NCI-H1694 (cell line): ENCODE measurements around the gene EGFL8.
"Not testable (repeated sequence)": the region's sequence is repeated elsewhere in the genome, so short reads cannot be mapped to it uniquely, and the experiment has no call there.

ENCODE experiments used
- DNase-seq: peaks from one replicate; lab custom pipeline; 2025; lab: John Stamatoyannopoulos, UW

EGFL8 gene

DNA sequence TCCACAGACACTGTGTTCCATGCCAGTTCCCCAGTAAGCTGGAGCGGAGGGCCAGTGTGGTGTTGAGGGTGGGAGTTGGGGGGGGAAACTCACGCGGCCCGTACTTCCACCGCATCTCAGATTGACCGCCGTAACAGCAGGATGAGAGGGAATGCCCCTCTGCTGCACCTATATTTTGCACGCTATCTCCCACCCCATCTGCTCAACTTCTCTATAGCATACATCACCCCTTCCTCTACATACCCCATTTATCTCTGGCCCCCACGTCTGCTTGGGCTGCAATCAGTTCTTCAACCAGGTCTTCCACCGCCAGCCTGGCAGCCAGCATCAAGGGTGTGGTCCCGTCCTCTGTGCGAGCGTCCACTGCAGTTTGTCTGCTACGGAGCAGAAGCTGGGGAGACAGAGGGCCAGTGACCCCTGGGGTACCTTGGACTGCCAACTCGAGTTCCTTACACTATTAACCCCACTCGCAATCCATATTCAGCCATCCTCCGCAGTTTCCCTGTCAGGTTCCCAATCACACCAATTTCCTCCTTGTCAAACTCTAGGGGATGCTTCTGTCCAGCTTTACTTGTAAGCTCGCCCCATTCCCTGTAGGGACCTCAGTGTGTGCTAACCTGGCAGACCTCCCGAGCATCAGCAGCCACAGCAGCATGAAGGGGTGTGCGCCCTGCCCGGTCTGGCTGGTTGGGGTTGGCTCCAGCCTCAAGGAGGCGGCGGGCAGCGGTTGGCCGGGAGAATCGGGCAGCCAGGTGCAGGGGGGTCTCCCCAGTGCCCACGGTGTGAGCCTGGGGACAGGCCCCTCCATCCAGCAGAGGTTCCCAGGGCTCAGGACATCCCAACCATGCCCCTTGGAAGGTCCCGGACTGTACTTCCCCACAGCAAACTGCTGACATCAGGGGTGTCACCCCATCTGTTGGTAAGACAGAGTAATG lies 32.6 kb downstream of the EGFL8 start:
- no peak for DNase-seq

DNA sequence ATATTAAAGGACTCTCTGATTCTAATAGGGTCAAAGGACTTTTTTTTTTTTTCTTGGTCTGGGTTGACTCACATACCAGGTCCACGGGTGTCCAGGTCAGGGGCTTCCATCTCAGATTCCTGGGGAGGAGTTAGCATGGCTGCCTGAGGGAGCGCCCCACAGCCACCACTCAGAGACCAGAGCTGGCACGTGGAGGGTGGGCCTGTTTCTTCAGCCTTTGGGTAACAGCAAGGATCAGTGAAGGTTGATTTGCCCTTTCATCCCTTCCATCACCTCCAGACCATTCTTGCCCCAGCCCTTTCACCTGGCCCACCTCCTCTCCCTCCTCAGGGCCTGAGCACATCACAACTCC lies 33.9 kb downstream of the EGFL8 start:
- DNase-seq, result no peak

DNA sequence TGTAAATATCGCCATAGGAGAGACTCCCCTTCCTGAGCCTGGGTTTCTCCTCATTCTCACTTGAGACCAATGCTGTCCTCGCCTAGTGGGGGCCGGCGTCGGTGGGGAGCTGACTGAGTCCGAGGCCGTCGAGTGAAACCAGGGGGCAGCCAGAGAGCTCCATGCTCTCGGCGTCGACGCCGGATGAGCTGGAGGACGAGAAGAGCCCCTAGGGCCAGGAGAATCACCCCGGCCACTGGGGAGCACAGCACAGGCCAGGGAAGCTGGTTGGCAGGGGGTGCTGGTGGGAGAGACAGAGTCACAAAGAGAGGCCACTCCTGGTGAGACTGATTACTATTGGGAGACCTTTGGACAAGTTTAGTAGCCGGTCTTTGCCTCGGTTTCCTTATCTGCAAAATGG lies 34.5 kb downstream of the EGFL8 start:
- no peak for DNase-seq

DNA sequence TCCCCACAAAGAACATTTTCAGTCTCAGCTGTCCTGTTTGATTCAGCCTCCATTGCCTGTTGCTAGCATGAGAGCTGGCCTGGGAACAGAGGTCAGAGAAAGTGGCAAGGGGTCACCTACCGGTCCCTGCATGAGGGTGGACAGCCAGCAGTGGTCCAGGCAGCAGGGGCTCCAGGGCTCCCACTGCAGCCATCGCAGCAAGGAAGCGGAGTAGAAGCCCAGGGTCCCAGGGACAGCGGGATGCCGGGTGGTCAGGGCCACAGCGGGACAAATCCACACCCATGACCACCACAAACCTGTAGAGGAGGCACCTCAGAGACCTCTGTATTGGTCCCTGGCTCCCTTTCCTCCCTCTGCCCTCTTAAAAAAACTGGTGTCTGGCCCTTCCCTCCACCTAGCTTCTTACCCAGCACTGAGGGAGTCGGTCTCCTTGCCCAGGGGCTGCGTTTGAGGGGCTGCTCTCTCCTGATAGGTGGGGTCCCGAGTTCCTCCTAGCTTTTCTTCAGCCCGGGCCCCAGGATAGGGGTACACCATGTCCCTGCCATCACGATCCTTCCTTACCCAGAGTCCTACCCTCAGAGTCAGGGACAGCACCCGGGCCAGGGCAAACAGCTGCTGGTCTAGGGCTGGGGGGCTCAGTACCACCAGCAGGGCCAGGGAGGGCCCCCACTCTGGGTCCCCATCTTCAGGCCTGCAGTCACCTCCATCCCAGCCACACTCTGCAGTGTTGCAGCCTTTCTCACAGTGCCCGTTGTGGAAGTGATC lies 36.5 kb downstream of the EGFL8 start:
- no peak for DNase-seq

DNA sequence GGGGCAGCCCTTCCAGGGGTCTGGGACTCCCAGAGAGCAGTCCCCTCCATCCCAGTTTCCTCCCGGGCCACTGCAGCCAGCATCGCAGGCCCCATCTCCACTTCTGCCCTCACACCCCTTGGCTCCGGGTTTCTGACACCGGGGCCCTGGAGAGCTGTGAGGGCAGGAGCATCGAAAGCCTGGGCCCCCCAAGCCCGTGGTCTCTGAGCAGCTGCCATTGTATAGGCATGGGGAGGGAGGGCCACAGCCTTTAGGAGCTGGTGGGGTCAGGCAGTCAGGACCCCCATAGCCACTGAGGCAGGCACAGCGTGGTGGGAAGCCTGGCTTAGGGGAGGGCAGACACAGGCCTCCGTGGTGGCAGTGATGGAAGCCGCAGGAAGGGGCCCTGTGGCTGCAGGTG lies 37.8 kb downstream of the EGFL8 start:
- DNase-seq, result no peak

DNA sequence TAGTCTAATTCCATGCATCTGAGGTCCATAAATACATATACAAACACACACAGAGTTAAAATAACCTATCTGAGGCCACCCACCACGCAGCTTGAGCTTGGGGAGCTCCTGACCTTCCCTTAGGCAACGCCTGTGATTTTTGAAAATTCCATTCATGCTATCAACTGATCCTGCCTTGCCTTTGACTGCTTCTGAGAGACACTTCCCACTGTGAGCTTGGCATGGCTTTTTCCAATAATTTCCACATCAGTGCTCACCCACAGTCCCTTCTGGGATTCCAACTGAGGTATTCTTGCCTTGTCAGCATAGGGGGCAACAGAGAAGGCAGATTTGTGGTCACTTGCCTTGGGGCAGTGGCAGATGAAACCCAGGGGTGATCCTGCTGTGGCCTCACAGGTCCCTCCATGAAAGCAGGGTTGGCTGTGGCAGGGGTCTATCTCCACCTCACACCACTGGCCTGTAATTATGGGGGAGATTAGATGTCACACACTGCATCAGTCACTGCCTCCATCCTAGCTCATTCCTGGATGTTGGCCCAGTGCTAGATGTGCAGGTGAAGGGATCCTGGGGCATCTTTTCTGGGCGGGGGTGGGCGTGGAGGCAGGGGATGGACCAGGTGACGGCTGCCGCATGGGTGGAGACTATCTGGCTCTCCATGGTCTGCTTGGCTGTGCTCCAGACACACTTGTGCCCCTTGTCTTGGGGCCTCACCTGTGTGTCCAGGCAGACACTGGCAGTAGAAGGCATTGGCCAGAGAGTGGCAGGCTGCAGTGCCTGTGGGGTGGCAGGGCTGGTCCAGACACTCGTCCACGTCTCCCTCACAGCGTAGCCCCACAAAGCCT lies 39.3 kb downstream of the EGFL8 start:
- no peak for DNase-seq

DNA sequence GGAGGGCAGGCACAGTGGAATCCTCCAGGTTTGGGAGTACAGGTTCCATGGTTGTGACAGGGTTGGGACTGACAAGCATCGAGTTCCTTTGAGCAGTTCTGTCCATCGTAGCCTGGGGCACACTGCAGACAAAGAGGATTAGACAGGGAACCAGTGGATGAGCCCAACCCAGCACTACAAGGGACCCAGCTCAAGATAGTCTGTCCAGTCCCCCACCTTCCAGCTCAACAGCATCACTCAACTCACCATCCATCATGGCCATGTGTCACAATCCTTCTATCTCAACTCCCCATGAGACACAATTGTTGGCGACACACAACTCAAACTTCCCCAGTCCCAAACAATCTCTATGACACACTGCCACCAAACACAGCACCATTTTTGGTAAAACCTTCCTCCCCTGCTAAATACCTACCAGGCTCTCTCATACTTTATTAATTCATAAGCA lies 39.9 kb downstream of the EGFL8 start:
- DNase-seq, result no peak

DNA sequence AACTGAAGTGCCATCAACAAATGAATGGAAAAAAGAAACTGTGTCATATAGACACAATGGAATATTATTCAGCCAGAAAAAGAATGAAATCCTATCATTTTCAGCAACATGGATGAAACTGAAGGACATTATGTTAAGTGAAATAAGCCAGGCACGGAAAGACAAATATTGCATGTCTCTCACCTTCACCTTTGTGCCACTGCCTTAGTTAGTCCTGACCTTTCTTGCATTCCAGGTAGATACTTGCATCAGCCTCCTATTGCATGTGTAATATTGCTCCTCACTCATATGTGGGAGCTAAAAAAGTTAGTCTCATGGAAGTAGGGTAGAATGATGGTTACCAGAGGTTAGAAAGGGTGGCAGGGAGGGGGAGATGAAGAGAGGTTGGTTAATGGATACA lies 44.6 kb downstream of the EGFL8 start:
- DNase-seq, result no peak

DNA sequence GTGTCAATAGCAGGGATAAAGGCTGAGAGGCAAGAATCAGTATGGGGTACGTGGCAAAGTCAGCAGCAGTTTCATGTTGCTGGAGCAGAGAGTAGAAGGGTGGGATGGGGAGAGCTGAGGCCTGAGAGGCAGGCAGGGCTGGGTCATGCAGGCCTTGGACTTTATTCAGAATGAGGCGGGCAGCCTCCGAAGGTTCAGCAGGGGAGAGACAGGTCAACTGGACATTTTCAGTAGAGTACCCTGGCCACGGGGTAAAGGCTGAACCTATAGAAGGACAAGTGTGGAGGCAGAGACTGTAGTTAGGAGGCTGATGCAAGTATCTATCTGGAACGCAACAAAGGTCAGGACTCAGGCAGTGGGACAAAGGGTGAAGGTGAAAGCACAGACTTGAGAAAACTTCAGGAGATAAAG lies 45.8 kb downstream of the EGFL8 start:
- no peak for DNase-seq

DNA sequence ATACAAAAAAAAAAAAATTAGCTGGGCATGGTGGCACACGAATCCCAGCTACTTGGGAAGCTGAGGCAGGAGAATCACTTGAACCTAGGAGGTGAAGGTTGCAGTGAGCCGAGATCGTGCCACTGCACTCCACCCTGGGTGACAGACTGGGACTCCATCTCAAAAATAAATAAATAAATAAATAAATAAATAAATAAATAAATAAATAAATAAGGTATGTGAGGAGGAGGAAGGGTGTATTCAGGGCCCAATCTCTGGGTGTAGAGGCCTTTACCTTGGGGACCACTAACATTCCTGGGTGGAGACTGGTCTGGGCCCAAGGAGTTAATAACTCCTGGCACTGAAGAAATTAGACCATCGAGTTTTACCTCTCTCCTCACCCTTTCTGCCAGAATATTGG lies 47.0 kb downstream of the EGFL8 start:
- DNase-seq, result not testable (repeated sequence)

DNA sequence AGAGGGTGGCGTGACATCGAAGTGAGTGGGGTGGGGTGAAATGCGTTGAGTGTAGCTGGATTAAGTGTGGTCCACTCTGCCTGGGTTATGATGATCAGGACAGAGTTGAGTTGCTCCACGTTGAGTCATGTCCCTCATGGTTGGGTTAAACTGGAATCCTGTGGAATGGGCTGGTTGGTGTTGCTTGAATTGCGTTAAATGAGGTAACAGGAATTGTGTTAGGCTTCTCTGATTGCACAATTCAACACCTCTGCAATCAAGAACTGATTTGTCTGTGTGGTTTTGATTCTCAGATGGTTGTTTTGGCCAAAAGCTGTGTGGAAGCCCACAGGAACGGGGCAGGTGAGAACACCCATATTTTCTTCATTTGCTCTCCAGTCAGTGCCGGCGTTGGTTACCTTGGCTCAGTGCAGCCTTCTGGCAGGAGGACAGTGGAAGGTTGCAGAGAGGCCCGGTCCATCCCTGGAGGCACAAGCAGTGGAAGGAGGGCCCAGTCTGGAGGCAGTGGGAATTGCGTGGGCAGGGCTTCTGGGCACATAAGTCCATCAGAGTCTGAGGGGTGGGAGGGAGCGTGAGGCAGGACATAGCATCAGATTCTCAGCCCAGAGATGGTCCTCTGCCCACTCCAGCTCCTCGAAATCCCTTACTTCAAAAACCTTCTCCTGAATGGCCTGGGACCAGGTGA lies 47.8 kb downstream of the EGFL8 start:
- DNase-seq, result no peak

DNA sequence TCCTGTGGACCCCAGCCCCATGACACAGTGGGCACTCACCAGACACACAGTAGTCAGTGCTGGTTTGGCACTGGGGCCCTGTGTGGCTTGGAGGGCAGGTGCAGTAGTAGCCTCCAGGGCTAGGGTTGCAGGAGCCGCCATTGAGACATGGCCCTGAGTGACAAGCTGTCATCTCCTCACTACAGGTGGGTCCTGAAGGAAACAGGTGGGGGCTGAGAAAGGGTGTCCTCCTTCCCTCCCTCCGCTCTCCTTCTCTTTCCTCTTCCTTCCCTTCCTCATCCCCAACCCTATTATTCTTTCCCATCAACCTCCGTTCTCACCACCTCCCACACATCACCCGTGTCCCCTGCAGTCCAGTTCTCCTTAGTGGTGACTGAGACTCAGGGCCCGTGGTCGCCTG lies 49.3 kb downstream of the EGFL8 start:
- no peak for DNase-seq

DNA sequence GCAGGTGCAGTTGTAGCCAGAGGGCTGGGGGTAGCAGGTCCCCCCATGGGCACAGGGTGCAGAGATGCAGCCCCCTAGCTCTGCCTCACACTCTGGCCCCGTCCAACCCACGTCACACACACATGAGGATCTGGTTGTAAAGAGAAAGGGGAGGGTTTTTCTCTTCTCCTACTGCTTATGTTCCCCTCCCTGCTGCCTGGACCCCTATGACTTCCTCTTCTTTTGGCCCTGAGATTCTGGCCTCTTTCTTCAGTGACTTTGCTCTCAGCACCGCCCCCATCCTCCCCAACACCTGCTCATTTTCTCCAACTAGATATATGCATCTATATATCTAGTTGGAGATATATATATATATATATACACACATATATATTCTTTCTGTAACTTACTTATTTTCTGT lies 49.7 kb downstream of the EGFL8 start:
- no peak for DNase-seq

DNA sequence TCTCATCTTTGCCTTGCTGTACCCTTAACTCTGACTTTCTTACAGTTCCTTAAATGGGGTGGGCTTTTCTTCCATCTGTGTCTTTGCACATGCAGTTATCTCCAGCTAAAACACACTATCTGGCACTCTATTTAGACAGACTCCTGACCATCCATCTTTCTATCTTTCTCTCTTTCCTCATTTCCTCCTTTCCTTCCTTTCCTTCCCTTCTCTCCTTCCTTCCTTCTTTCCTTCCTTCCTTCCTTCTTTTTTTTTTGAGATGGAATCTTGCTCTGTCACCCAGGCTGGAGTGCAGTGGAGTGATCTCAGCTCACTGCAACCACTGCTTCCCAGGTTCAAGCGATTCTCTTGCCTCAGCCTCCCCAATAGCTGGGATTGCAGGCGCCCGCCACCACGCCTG lies 51.2 kb downstream of the EGFL8 start:
- DNase-seq, result no peak

DNA sequence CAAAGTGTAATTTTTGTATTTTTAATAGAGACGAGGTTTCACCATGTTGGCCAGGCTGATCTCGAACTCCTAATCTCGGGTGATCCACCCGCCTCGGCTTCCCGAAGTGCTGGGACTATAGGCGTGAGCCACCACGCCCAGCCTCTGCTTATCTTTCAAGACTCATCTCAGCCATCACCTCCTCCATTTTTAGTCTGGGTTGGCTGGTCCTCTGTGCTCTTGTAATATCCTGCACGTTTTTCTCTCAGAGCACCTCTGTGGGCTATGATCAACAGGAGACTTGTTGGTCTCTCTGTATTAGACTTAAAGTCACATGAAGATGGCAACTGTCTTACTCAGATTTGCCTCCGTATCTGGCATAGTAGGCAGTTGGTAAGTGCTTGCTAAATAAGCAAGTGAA lies 51.9 kb downstream of the EGFL8 start:
- no peak for DNase-seq

DNA sequence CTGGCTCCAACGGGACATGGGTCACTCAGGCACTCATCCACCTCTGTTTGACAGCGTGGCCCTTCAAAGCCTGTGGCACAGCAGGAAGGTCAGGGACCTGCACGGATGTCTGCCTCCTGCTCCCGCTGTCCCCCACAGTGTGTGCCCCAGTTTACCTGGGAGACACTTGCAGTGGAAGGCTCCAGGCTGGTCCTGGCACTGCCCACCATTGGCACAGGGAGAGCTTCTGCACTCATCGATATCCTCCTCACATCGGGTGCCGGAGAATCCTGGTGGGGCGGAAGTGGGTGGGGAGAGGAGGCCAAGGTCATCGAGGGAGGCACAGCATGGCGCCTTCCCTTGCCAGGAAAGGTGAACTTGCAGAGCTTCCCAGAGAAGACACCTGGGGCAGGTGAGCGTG lies 52.6 kb downstream of the EGFL8 start:
- DNase-seq, result no peak
